GM04504 (cell line): Measurements from ENCODE around the gene XYLB.

Source experiments
- DNase-seq: peaks from one replicate; pipeline ENCODE4 v3.0.0-alpha.2; 2012; ENCODE audit warnings: low read depth

The XYLB gene

GRCh38 chr3:38323060-38323459, 23.5 kb upstream of the XYLB start:
- DNase-seq: no peak

- DNase-seq: no peak
These were observed 21.3 kb upstream of the XYLB start for GRCh38 chr3:38325256-38325655.

- DNase-seq: peak; percentile 15
These were observed 19.1 kb upstream of the XYLB start for GRCh38 chr3:38327335-38328009.

- no peak for DNase-seq
These were observed 15.1 kb upstream of the XYLB start for GRCh38 chr3:38331257-38332022.

DNA sequence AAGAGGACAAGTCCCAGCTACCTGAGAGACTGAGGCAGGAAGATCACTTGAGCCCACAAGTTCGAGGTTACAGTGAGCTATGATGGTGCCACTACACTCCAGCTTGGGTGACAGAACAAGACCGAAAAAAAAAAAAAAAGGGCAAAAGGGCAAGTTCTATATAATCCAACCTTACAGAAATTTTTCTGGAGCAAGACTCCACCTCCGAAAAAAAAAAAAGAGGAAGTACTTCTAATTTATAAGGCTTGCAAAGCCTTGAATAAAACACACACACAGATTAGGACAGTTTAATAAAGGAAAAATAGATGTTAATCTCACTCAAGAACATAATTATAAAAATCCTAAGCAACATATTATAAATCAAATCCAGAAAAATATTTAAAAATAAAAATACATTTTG, 14.4 kb upstream of the XYLB start:
- no peak for DNase-seq

DNA sequence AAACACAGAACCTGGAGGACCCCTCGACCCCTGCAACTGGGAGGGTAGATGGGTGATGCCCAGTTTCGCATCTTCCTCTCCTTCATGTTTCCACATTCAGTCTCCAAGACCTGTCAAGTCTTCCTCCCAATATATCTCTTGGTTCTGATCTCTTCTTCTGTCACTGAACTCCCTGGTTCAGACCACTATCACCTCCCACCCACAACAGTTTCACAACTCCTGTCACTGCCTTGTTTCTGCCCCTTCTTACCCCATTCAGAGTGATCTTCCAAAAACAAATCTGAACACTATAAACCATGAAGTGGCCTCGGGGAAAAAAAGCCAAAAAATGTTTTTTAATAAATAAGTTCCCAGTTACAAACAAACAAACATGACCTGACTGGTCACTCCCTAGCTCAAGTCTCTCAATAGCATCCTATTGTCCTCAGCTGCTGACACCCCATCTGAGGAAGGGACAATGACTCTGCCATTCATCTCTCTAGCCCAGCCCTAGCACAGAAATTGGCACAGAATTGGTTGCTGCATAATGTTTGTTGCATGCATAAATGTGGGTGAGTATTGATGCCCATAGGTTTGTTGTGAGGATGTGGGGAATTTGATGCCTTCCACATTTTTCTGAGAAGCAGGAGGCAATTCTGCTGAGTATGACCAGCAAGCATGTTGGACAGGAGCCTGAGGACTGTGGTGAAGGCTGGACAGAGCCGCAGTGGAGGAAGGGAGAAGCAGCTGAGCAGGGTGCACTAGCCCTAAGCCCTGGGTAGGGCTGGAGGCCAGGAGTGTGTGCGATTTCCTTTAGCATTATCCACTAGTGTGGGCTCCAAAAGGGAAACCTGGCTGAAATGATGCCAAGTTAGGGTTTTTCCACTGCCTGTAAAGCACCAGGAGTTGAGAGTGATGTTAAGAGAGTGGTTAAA, 12.2 kb upstream of the XYLB start:
- DNase-seq: peak; percentile 78

DNA sequence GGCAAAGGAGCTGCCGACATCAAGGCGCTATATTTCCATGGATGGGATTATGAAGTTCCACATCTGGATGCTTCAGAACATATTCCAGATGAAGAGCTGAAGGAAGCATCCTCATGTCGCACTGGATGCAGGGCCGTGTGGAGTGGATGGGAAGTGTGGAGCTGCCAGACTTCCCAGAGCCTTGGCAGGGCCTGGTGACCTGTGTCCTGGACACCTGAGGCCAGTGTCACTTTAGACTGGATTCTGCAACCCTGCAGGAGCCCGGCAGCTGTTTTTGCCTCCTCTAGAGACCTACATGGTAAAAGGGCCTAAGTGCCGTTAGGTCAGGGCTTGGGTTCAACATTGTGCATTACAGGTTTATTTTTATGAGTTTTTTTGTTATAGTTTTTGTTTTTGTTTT, 11.3 kb upstream of the XYLB start:
- no peak for DNase-seq

DNA sequence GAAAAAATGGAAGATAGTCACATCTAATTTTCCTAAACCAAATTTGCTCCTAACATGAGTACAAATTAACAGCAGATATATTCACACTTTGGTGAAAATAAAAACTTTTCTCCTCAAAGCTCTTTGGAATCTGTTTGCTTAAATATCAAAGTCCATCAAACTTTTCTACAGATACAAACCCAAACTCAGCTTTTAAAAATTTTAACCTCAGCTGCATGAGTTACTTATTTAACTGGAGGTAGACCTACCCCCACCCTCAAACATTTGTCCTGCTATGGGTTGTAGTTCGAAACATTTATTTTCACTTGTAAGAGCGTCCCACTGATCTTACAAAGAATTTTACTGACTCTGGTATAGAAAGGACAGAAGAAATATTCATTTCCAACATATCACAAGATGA, 8.9 kb upstream of the XYLB start:
- DNase-seq: no peak

DNA sequence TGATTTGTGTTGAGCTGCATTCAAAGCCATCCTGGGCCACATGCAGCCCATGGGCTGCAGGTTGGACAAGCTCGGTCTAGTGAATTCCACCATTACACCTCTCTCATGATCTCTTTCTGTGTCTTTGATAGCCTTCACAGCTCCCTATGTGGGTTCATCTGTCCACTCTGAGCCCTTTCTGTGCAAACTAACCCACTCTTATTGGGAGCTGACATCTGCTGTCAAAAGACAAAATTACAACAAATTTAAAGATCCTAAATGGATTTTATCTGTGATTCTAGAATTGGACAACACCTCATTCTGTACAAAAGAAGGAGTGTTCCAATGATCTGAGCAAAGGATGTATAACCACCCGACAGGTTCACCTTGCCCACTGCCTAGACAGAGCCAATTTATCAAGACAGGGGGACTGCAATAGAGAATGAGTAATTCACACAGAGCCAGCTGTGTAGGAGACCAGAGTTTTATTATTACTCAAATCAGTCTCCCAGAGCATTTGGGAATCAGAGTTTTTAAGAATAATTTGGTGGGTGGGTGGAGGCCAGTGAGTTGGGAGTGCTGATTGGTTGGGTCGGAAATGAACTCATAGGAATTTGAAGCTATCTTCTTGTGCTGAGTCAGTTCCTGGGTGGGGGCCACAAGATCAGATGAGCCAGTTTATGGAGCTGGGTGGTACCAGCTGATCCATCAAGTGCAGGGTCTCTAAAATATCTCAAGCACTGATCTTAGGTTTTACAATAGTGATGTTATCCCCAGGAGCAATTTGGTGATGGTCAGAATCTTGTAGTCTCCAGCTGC, 2.6 kb upstream of the XYLB start:
- no peak for DNase-seq

GRCh38 chr3:38345879-38346586, 552 bp upstream of the XYLB start:
- DNase-seq: no peak

- no peak for DNase-seq
These were observed 1.0 kb downstream of the XYLB start for GRCh38 chr3:38347421-38348200.

GRCh38 chr3:38348903-38349302, 2.3 kb downstream of the XYLB start:
- DNase-seq: no peak

DNA sequence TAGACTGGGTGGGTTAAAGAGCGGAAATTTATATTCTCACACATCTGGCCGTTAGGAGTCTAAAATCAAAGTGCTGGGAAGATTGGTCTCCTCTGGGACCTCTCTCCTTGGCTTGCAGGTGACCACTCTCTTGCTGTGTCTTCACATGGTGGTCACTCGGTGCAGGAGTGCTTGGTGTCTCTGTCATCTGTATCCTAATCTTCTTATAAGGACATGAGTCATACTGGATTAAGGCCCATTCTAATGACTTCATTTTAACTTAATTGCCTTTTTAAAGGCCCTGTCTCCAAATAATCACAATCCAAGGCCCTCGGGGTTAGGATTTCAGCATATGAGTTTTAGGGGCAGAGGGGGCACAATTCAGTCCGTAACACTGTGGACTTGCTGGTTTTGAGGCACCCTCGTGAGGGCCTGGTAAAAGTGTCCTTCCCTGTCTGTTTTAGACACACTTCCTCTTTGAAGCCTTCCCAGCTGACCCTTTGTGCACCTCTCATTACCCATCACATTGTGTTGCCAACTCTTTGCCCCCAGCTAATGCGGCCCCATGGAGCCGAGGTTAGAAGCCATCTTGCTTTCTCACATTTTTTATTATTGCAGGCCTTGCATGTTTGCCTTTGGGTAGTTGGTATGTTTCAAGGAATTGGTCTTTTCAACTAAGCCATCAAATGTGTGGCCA, 3.2 kb downstream of the XYLB start:
- DNase-seq: no peak

GRCh38 chr3:38353151-38353550, 6.6 kb downstream of the XYLB start:
- DNase-seq: peak; percentile 27

DNA sequence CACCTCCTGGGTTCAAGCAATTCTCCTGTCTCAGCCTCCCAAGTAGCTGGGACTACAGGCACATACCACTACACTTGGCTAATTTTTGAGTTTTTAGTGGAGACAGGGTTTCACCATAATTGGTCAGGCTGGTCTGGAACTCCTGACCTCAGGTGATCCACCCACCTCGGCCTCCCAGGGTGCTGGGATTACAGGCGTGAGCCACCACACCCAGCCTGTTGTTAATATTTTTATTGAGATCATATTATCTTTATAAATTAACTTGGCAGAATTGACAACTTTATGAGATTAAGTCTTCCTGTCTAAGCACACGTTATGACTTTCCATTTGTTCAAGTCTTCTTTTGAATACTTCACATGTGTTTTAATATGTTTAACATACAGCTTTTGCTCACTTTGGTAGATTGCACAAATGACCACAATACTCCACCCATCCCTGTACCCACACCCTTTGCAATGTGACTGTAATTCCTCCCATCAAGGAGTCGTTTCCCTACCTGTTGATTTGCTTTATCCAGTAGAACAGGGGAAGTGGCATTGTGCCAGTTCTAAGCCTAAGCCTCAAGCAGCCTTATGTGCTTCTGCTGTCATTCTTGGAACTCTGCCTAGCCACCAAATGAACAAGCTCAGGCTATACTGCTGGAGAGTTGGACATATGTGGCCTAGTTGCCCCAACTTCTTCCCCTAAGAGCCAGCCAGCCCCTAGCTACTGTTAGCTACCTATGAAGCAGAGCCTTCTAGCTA, 8.2 kb downstream of the XYLB start:
- peak; percentile 27 for DNase-seq

DNA sequence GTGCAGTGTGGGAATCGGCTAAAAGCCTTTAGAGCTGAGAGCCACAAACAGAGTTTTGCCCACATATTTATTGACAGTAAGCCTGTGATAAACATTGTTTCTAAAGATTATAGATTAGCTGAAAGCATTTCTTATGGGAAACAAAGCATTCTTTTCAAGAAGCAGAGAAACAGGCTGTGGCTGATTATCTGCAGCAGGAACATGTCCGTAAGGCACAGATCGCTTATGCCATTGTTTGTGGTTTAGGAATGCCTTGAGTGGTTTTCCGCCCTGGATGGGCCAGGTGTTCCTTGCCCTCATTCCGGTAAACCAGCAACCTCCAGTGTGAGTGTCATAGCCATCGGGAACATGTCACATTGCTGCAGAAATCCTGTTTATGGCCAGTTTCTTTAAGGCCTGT, 12.5 kb downstream of the XYLB start:
- no peak for DNase-seq

DNA sequence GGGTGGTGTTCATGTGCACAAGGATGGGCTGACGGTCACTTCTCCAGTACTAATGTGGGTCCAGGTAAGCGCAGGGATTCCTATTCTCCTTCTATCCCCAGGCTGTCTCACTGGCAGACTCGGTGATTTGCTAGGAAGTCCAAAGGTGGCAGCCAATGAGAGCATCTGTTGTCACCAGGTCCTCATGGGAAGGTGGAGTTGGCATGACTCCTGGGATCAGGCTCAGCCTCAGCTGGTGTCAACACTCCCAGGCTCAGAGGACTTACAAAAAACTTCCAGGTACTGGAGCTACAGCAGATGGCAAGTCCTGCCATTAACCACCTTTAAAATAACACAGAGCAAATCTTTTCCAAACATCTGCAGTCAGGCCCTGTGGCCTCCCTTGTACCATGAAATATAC, 13.8 kb downstream of the XYLB start:
- no peak for DNase-seq

DNA sequence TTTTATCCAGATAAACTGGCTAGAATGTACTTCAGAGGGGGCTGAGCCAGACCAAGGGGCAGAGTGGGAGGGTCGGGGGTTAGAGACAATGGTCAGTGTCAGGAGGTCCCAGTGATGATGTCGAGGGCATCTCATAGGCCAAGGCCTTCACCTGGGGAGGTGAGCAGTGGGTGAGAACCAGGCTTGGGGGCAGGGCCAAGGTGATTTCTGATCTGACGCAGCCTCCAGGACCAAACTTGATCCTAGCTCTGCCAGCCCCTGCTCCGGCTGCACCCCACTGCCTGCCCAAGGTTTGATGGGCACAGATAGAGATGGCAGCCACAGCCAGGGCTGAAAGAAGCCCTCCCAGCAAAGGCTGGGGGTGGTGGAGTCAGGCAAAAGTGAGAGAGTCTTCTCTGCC, 14.9 kb downstream of the XYLB start:
- DNase-seq: no peak

DNA sequence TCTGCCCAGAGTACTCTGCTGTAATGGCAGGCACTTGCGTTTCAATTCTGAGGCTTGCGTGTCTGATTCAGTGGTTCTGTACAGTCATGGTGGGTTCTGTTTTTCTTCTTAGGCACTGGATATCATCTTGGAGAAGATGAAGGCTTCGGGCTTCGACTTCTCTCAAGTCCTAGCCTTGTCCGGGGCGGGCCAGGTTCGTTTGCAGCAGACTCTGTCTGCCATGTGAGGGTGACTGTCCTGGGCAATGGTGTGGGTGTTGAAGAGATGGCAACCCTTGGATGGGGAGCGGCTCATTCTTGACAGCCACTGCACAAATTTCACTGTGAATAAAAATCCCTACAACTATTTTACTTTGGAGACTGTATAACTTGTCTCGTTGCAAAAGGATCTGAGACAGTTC, 16.2 kb downstream of the XYLB start:
- DNase-seq: no peak
